H1 (cell line): ENCODE data around the gene PPM1F. TPM values are rescaled to one million over a fixed set of nuclear protein-coding genes. Genes with fewer than 3 reads are reported as not detected.

Experiments
- GTF2F1 ChIP-seq: IDR thresholded peaks from 2 replicates; pipeline ENCODE4 v1.6.1; 2012; ENCODE audit warnings: low read depth, low read length, improper control_type of control experiment, borderline replicate concordance
- polyA plus RNA-seq, 7 experiments: library from polyadenylated mRNA; depleted of rRNA in 3 of 7; stranded (reverse) in 5 of 7; unstranded in 2 of 7; fragments of >200 nt in 5 of 7; fragments of 200-250 nt in 2 of 7; gene quantifications; 1 replicate in 5 of 7; 2 replicates in 1 of 7; 4 replicates in 1 of 7; pipeline versions ENCODE4 v1.2.1 to v1.2.3, GENCODE V29; 2011 to 2013; ENCODE audit warnings: missing spikeins in 2 of 7, mixed read lengths in 2 of 7
- total RNA-seq: library from RNA; stranded (reverse); fragmentation: NEBNext Ultra II Directional; extraction: Animal tissue kit (Norgen Biotek cat#: 25700); gene quantifications from 2 replicates; pipeline ENCODE4 v1.2.1, GENCODE V29; 2021

PPM1F gene
- total and polyA plus RNA-seq, 2 of the 8 experiments (the other 6 are each of a cell fraction or from before 2014, with no cell fraction given), result 12.4 to 22.8 TPM

DNA sequence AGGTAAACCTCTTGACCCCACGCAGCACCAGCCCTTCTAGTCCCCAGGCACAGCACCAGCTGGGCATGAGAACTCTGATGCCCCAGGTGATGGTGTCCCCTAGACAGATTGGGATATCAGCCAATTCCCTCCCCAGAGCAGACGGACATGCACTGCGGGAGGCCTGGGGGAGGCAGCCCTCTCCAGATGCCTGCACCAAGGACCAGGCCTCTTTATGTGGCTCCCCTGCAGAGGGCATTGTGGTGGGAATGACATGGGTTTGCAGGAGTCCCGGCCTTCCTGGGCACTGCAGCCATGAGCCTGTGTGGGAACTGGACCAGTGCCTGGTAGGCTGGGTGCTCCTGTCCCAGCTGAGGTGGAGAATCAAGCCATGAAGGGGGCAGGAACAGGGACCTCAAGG lies 25.9 kb downstream of the PPM1F start (continued):
- no peak for TF ChIP-seq GTF2F1
- TF ChIP-seq, all 59 proteins: peak for 0
